Gastrocnemius medialis (tissue), 4 donors: ENCODE data around the gene MORN5.

Experiments used
- CTCF ChIP-seq, 5 experiments: fragments of 450-650 bp in 3 of 5; fragments of 200-600 bp in 2 of 5; sonication (generic) in 2 of 5; IDR thresholded peaks in 4 of 5; conservative IDR thresholded peaks in 1 of 5; 1 replicate in 4 of 5; 2 replicates in 1 of 5; pipeline ENCODE4 v1.5.1; 2016 to 2019; ENCODE audit warnings: antibody characterized with exemption in 5 of 5, mild to moderate bottlenecking in 3 of 5, moderate library complexity in 3 of 5
- POLR2A ChIP-seq, 2 donors: fragments of 450-650 bp; IDR thresholded peaks; one replicate each; pipeline ENCODE4 v1.6.1; 2017; ENCODE audit warnings: antibody characterized with exemption in 2 of 2, mild to moderate bottlenecking in 2 of 2, moderate library complexity in 2 of 2

DNA sequence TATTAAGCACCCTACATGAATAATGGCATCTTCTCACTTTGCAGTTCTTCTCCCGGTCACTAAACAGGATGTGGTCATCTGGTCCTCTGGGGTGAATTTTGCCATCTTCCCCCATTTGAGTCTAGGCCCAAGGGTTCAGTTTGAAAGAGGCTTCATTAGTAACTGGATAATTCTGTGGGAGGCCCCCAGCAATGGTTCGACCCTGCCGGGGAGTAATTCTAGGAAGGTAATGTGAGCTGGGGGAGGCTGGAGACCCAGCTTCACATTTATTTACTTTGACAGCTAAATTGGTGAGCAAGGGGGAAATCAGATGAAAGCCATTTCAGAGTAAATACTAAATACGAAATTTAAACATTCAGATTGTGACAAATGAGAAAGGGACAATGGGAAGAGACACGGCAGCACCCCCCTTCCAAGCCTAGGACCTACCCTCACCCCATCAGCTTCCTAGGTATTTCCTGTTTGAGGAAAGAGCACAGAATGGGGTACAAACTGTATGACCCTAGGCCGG is 73.1 kb downstream of the MORN5 start:
- TF ChIP-seq CTCF (IDR thresholded peaks at IDR 0.05 in 4 of 5, conservative IDR thresholded peaks at IDR 0.05 in 1 of 5) (no peak), POLR2A (IDR thresholded peaks at IDR 0.05) (no peak)
